Tibial artery (tissue), 4 donors: ENCODE data around the gene SORCS1.

Experiments
- DNase-seq, 2 donors: peaks; one replicate each; pipeline ENCODE4 v3.0.0-alpha.2; 2019
- H3K27ac ChIP-seq, 2 donors: fragments of 200-600 bp; sonication (generic) in 1 of 2; 1 replicate in 1 of 2; 2 replicates in 1 of 2; pipeline ENCODE4 v1.5.1; 2018 to 2019; ENCODE audit warnings: mild to moderate bottlenecking in 1 of 2
- H3K27me3 ChIP-seq, 2 donors: fragments of 200-600 bp; sonication (generic) in 1 of 2; one replicate each; pipeline versions ENCODE4 v1.5.1 to v1.6.0; 2016 to 2019
- H3K36me3 ChIP-seq, 3 donors: fragments of 200-600 bp; sonication (generic) in 2 of 3; one replicate each; pipeline ENCODE4 v1.5.1; 2016 to 2019; ENCODE audit warnings: mild to moderate bottlenecking in 2 of 3
- H3K4me1 ChIP-seq, 4 donors: fragments of 200-600 bp; sonication (generic) in 2 of 4; 1 replicate in 3 of 4; 2 replicates in 1 of 4; pipeline ENCODE4 v1.5.1; 2016 to 2019
- H3K4me3 ChIP-seq, 2 donors: fragments of 200-600 bp; sonication (generic) in 1 of 2; 1 replicate in 1 of 2; 2 replicates in 1 of 2; pipeline ENCODE4 v1.5.1; 2018 to 2019; ENCODE audit warnings: mild to moderate bottlenecking in 2 of 2
- H3K9me3 ChIP-seq, 3 donors: fragments of 200-600 bp; sonication (generic) in 1 of 3; one replicate each; pipeline ENCODE4 v1.5.1; 2016 to 2019
- CTCF ChIP-seq, 2 experiments: fragments of 200-600 bp in 1 of 2; fragments of 450-650 bp in 1 of 2; IDR thresholded peaks; one replicate each; pipeline ENCODE4 v1.5.1; 2017 to 2019; ENCODE audit warnings: antibody characterized with exemption in 2 of 2, mild to moderate bottlenecking in 1 of 2, moderate library complexity in 1 of 2
- intact Hi-C: fragments of 100-400 bp; cut with DNase I; formaldehyde crosslinking; loops from one replicate; pipeline ENCODE4 v1.15.0; 2023; ENCODE audit warnings: low total_unique reads

SORCS1 gene

DNA sequence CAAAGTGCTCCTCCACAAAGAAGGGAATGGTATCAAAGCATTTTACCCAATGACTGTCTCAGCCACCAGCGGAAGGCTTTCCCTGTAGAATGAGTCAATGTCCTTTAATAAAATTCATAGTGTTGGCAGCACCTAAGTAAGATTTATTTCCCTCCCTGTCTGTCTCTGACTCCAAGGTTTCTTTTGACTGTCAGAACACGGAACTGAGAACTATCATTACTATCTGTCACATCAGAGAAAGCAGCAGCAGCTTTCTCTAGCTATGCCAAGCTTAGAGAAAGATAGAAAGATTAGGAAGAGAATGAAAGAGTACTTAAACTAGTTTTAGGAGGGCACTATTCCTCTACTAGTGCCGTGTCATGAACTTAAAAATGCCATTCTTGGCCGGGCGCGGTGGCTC, 400.1 kb downstream of the SORCS1 start:
- H3K27ac ChIP-seq, result no peak overlapping the region
- H3K27me3 ChIP-seq, result no peaks in the 10 kb centered on the region
- H3K9me3 ChIP-seq, result no peaks in the 10 kb centered on the region
- H3K36me3 ChIP-seq, result no peaks in the 10 kb centered on the region
- H3K4me3 ChIP-seq, result no peak overlapping the region
- TF ChIP-seq CTCF (IDR thresholded peaks at IDR 0.05), result no peak
- no peaks in the 10 kb centered on the region for H3K4me1 ChIP-seq
- DNase-seq, result no peak
- intact Hi-C loops, result no loop called here

DNA sequence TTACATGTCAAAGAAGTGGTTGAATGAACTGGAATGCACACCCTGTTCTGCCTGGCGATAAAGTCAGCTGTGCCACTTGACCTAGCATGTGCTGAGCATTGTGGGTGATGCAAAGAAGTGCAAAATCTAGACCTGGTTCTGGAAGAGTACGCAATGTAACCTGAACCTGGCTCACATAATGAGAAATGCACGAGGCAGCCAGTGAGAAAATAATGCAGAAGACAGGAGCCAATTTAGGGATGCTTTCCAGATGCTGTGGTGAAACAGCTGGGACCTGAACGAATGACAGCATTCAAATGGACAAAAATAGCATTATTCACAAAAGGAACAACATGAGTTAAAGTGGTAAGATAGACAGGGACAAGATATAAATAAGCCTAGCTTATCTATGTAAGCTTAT, 402.6 kb downstream of the SORCS1 start:
- intact Hi-C loops, result no loop called here
- Histone ChIP-seq H3K4me1 (no peaks in the 10 kb centered on the region), H3K36me3 (no peaks in the 10 kb centered on the region), H3K27ac (no peak overlapping the region), H3K4me3 (no peak overlapping the region), H3K27me3 (no peaks in the 10 kb centered on the region), H3K9me3 (no peaks in the 10 kb centered on the region)
- TF ChIP-seq CTCF (IDR thresholded peaks at IDR 0.05), result no peak
- no peak for DNase-seq

DNA sequence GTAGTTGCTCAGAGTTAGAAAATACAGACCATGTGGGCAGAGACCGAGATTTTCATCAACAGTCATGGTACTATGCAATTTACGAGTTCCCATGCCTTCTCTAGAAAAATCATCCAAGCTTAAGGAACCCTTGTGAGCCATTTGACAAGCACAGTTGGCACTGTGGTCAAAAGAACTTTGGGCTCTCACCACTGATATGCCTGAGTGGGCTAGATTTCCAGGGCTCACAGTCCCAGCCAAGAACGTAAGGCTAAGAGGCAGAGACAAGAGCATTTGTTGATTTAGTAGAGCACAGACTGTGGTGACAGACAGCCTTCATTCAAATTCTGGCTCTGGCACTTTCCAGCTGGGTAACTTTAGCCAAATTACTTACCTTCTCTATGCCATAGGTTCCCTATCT, 407.0 kb downstream of the SORCS1 start:
- intact Hi-C loops, result no loop called here
- no peaks in the 10 kb centered on the region for H3K9me3 ChIP-seq
- no peaks in the 10 kb centered on the region for H3K27me3 ChIP-seq
- DNase-seq, result no peak
- H3K4me3 ChIP-seq, result no peak overlapping the region
- H3K27ac ChIP-seq, result no peak overlapping the region
- no peaks in the 10 kb centered on the region for H3K36me3 ChIP-seq
- no peak for TF ChIP-seq CTCF (IDR thresholded peaks at IDR 0.05)
- no peaks in the 10 kb centered on the region for H3K4me1 ChIP-seq

DNA sequence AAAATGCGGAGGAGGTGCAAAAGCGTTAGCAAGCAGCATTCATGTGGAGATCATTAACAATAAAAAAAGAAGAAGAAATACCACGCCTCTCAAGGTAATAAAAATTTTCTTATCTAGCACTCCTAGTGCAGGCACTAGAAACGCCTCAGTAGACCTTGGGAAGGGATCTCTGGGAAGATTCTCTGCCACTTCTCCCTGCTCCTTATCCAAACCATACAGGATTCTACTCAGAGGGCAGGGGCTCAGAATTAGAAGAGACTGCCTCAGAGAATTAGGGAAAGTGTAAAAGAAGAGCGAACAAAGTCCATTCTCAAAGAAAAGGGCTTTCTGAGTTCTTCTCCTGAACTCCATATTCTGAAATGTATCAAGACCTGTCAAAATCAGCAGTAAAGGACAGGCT, 413.4 kb downstream of the SORCS1 start:
- Histone ChIP-seq H3K36me3 (no peaks in the 10 kb centered on the region), H3K27me3 (no peaks in the 10 kb centered on the region), H3K9me3 (no peaks in the 10 kb centered on the region), H3K27ac (no peak overlapping the region), H3K4me3 (no peak overlapping the region), H3K4me1 (no peaks in the 10 kb centered on the region)
- DNase-seq, result no peak
- intact Hi-C loops, result no loop called here
- no peak for TF ChIP-seq CTCF (IDR thresholded peaks at IDR 0.05)

DNA sequence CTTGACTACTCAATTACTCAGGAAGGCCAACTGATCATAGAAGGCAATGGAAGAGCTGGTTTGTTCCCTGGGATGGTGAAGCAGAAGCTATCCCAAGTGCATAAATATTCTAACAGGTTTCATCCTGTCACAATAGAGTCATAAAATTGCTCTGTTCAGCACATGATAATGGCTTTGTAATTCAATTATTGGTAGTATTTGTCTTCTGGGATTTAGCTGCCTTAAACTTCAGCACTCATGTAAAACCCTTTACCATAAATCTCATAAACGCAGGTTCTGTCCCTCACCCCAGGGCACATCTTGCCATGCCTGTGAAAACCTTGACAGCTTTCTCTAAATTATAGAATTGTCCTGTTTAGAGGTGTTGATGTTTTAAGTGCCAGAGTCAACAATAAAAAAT, 417.6 kb downstream of the SORCS1 start:
- Histone ChIP-seq H3K9me3 (no peaks in the 10 kb centered on the region), H3K4me1 (no peaks in the 10 kb centered on the region), H3K27me3 (no peaks in the 10 kb centered on the region), H3K27ac (no peak overlapping the region), H3K36me3 (no peaks in the 10 kb centered on the region), H3K4me3 (no peak overlapping the region)
- intact Hi-C loops, result no loop called here
- TF ChIP-seq CTCF (IDR thresholded peaks at IDR 0.05), result no peak
- DNase-seq, result no peak

DNA sequence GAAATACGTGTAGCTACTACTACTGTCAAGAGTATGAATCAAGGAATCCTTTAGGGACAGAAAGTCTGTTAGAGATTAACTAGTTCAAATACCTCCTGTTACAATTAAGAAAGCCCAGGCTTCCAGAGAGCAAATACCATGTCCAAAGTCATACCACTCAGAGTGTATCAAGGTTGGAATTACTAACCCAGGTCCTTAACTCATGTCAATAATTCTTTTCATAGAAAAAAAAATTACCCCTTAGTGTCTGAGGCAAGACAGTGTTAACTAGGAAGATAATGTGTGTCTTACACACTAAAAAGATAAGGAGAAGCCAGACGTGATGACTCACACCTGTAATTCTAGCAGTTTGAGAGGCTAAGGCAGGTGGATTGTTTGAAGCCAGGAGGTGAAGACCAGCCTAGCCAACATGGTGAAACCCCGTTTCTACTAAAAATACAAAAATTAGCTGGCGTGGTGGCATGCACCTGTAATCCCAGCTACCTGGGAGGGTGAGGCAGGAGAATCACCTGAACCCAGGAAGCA, 423.4 kb downstream of the SORCS1 start:
- no peaks in the 10 kb centered on the region for H3K36me3 ChIP-seq
- no peak overlapping the region for H3K4me3 ChIP-seq
- no peak overlapping the region for H3K27ac ChIP-seq
- DNase-seq, result no peak
- H3K4me1 ChIP-seq, result no peaks in the 10 kb centered on the region
- H3K9me3 ChIP-seq, result no peaks in the 10 kb centered on the region
- no peak for TF ChIP-seq CTCF (IDR thresholded peaks at IDR 0.05)
- H3K27me3 ChIP-seq, result no peaks in the 10 kb centered on the region
- intact Hi-C loops, result no loop called here
